Measurements from ENCODE around the gene AMACR. TPM values are rescaled to one million over a fixed set of nuclear protein-coding genes. Genes with fewer than 3 reads are reported as not detected.

Gene AMACR
- total RNA-seq, 1 experiment from 2014 or later, result 20.6 TPM

- intact Hi-C loops (cut with micrococcal nuclease; ENCODE audit: unreplicated experiment), result no loop called here
- DNase-seq (ENCODE audit: low read depth, low spot score) (no peak), ATAC-seq (no peak)
- H3K27me3 ChIP-seq (ENCODE audit: control insufficient read depth, insufficient read depth, low read length), result no peaks in the 10 kb centered on the region
- POLR2A ChIA-PET, result interaction anchor here (0.5 to 0.7 kb wide), 2 partner anchors 480 to 556 kb away, joined by 3 to 6 read pairs; no protein-coding TSS in a partner anchor
- peaks cover 8% of the 10 kb centered on the region for H3K4me1 ChIP-seq (ENCODE audit: control insufficient read depth, insufficient read depth, low read length)
- no peak overlapping the region for H3K4me3 ChIP-seq (ENCODE audit: low read depth in 2 of 2, low read length in 2 of 2)
- H3K27ac ChIP-seq (ENCODE audit: low read length), result no peak overlapping the region
- H3K36me3 ChIP-seq (ENCODE audit: control insufficient read depth, insufficient read depth, low read length), result no peaks in the 10 kb centered on the region; the same call in 1 of the 2 replicates
- BruUV-seq (replicated peaks), result no TSS peak
- CTCF ChIA-PET, result no interaction called here
- TF ChIP-seq REST (IDR thresholded peaks at IDR 0.05; ENCODE audit: insufficient read depth in 1 of 2, low read depth in 2 of 2, low read length in 1 of 2), result no peak
- no peaks in the 10 kb centered on the region for H3K9me3 ChIP-seq (ENCODE audit: control insufficient read depth, insufficient read depth, low read depth, low read length)
- in situ Hi-C loops (cut with HindIII; ENCODE audit: low pct_unique_long_range_greater_than_20kb, low sequenced_read_pairs), result no loop called here
These were observed 5.1 kb downstream of the AMACR start for GRCh38 chr5:34002629-34003328.

DNA sequence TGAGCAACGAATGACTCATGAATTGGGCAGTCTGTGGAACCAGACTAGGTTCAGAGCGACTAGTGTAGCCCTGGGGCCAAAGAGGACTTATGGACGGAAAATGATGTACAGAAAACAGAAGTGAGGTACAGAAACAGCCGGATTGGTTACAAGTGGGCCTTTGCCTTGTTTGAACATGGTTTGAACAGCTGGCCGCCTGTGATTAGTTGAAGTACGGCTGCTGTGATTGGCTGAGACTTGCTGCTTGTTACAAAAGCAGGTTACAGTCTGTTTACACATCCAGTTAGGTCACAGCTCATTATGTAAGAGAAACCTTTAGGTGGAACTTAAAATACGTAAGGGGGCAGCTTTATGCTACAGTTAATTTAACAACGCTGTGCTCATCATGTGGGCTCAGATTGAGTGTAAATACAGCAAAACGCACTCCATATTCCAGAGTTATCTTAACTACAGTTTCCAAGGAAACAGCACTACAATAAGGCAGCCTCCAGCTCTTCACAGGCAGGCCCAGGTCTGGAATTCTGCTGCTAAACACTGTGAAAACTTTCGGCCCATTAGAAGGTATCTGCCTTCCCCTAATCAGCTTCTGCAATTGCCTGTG lies 6.5 kb downstream of the AMACR start:
- TF ChIP-seq, protein P1, sequence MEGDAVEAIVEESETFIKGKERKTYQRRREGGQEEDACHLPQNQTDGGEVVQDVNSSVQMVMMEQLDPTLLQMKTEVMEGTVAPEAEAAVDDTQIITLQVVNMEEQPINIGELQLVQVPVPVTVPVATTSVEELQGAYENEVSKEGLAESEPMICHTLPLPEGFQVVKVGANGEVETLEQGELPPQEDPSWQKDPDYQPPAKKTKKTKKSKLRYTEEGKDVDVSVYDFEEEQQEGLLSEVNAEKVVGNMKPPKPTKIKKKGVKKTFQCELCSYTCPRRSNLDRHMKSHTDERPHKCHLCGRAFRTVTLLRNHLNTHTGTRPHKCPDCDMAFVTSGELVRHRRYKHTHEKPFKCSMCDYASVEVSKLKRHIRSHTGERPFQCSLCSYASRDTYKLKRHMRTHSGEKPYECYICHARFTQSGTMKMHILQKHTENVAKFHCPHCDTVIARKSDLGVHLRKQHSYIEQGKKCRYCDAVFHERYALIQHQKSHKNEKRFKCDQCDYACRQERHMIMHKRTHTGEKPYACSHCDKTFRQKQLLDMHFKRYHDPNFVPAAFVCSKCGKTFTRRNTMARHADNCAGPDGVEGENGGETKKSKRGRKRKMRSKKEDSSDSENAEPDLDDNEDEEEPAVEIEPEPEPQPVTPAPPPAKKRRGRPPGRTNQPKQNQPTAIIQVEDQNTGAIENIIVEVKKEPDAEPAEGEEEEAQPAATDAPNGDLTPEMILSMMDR (IDR thresholded peaks at IDR 0.05), result no peak
- TF ChIP-seq REST (IDR thresholded peaks at IDR 0.05; ENCODE audit: insufficient read depth in 1 of 2, low read depth in 2 of 2, low read length in 1 of 2), result no peak
- TF ChIP-seq SIN3A (IDR thresholded peaks at IDR 0.05; ENCODE audit: borderline replicate concordance, insufficient read depth, low read depth, low read length), result no peak
- no peak for TF ChIP-seq TCF7L2 (IDR thresholded peaks at IDR 0.05; ENCODE audit: low read depth, low read length)
- no peak for TF ChIP-seq POLR2AphosphoS5 (IDR thresholded peaks at IDR 0.05; ENCODE audit: low read depth, low read length)
- H3K4me3 ChIP-seq (ENCODE audit: low read depth in 2 of 2, low read length in 2 of 2), result no peak overlapping the region
- H3K9me3 ChIP-seq (ENCODE audit: control insufficient read depth, insufficient read depth, low read depth, low read length), result no peaks in the 10 kb centered on the region
- intact Hi-C loops (cut with micrococcal nuclease; ENCODE audit: unreplicated experiment), result no loop called here
- ATAC-seq (no peak), DNase-seq (ENCODE audit: low read depth, low spot score) (no peak)
- no peaks in the 10 kb centered on the region; the same call in 1 of the 2 replicates for H3K36me3 ChIP-seq (ENCODE audit: control insufficient read depth, insufficient read depth, low read length)
- no TSS peak for BruUV-seq (replicated peaks)
- in situ Hi-C loops (cut with HindIII; ENCODE audit: low pct_unique_long_range_greater_than_20kb, low sequenced_read_pairs), result no loop called here
- no peaks in the 10 kb centered on the region for H3K27me3 ChIP-seq (ENCODE audit: control insufficient read depth, insufficient read depth, low read length)
- no peaks in the 10 kb centered on the region; the same call in 1 of the 2 replicates for H3K4me1 ChIP-seq (ENCODE audit: control insufficient read depth, insufficient read depth, low read length)
- CTCF ChIA-PET, result no interaction called here
- H3K27ac ChIP-seq (ENCODE audit: low read length), result no peak overlapping the region
- POLR2A ChIA-PET, result no interaction called here

Measured in Panc1 (cell line).